DMS53 (cell line): ENCODE data around the gene HOXD4.
A peak's percentile ranks its signal among the peaks of the same experiment; 100 is the strongest.

Experiments used
- DNase-seq: peaks from one replicate; lab custom pipeline; 2025; lab: John Stamatoyannopoulos, UW

Gene HOXD4

DNA sequence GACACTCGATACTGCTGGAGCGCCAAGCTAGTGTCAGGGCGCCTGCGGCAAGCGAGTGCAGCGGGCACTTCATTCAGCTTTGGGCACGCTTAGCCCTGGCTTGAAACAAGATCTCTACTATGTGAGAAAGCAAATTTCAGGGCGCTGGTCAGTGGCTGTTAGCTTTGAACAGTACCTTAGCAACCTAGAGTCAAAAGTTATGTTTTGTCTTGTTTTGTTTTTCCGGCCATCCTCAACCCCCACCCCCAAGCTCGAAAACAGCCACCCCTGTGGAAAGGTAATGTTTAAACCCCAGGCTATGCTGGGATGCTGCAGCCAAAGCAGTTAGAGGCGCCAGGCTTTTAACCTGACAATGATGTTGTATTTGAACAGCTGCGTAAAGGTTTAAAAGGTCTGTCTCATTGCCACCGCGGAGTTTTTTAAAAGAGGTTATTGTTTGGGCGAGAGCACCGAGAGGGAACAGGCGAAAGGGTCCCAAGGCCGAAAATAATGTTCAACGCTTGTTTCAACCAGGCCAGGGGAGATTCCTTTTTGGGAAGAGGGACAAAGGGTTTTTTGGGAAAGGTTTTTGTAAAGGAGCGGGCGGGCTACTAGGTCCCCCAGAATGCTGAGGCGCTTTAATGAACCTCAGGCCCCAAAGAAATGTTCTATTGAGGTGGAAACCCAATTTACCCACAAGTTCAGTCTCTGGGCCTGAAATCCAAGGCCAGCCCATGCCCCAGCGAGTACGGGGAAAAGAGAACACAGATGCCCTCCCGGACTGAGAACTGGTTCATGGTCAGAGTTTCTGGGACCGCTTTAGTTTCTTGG, 37.0 kb upstream of the HOXD4 start:
- DNase-seq: peak; percentile 90

DNA sequence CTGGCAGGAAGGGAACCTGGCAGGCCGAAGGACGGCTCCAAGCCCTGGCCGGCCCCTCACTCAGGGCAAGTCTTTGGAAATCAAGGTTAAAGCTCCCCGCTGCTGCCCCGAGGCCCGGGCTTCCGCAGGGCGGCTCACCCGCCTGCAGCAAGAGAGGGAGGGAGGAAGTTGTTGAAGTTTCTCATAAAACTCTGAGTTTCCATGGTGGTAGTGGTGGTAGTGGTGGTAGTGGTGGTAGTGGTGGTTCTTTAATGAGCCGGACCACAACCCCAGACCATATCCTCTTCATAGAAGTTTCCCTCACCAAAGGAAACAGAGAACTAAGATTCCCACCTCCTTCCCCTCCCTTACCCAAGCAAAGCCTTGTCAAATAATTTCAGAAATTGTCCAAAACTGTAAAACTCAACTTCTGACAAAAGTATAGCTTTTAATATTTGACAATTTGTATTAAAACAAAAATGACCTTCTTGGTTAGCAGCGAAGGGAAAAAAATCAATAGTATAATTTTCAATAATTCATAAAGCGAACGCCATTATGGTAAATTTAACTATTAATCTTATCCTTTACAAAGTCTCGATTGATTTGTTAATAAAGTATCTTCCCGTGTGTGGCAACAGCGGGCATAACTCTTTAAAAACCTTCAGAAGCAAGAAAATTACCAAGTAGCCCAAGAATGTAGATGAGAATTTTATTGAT, 36.3 kb upstream of the HOXD4 start:
- DNase-seq: no peak

DNA sequence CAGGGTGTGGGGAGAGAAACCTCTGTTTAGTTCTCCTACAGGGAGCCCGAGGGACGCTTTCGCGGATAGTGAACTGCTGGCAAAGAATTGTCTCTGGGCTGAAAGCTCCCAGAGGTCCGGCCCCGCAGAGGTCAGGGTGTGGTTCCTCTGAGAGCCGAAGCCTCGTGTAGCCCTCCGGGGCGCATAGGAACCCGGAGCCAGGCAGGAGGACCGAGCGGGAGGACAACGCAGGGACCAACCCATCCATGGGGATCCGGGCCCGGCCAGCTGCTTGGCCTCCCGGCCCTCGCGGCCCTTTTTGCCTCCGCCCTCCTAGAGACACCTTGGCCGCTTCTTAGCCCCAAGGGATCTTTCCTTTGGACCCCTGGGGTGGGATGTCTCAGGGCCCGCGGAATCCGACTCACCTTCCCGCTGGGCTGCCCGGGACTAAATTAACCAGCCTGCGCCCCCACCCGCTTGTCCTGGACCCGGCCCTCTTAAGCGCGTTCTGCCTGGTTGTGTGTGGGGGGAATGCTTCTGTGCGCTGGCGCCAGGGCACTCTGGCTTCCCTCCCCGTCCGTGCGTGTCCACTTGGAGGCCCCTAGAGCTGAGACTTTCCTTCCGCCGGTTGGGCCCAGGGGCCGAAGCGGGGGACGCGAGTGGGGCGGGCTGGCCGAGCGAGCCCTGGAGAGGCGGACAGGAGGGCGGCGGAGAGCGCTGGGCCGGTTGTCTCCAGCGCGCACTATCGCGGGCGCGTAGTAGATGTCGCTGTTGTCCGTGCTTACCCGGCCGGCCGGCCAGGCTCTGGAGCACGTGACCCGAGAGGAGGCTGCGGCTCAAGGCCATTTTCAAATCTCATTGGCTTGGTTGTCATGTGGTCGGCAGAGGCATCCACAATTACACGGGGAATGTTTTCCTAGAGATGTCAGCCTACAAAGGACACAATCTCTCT, 35.2 kb upstream of the HOXD4 start, which contains the start of gene HOXD10:
TSS of gene HOXD10 (plus strand) at position 896 of the 931 bp plus-strand sequence. CDS start 56 bp downstream, outside the sequence.
- DNase-seq: peak; percentile 92

DNA sequence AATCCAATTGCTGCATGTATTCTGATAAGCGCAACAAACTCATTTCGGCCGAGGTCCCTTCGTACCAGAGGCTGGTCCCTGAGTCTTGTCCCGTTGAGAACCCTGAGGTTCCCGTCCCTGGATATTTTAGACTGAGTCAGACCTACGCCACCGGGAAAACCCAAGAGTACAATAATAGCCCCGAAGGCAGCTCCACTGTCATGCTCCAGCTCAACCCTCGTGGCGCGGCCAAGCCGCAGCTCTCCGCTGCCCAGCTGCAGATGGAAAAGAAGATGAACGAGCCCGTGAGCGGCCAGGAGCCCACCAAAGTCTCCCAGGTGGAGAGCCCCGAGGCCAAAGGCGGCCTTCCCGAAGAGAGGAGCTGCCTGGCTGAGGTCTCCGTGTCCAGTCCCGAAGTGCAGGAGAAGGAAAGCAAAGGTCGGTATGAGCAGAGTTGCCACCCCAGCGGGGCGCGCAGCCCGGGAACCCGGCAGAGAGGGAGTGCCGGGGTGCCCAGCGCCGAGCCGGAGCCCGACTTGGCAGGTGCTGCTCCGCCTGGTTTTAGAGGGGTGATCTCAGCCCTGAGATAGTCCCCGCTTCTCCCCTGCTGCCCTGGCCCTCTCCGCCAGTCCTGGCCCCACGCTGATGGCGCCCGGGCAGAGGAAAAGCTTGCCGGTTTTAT, 34.1 kb upstream of the HOXD4 start:
- DNase-seq: no peak

DNA sequence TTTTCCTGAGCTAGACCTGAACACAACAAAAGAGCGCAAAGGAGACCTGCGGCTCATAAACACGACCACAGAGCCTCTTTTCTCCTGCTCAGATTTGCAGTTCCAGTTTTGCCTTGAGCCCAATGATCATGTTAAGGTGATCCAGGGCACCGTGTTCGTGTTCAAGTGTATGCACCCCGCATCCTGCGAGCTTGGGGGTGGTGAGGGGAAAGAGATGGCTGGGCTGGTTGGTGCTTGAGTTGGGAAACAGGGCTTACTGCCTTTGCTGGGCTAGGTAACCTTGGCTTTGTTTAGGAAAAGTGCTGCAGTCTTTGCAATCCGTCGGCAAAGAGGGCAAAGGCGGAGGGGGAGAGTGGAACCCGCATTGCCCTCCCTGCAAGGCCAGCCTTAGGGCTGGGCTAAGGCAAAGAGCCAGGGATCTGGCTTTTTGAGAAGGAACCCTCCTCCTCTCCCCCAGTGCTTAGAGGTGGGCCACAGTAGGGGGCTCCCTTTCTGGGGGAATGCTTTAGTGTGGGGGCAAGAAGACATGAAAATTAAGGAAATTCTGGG, 33.5 kb upstream of the HOXD4 start:
- no peak for DNase-seq

DNA sequence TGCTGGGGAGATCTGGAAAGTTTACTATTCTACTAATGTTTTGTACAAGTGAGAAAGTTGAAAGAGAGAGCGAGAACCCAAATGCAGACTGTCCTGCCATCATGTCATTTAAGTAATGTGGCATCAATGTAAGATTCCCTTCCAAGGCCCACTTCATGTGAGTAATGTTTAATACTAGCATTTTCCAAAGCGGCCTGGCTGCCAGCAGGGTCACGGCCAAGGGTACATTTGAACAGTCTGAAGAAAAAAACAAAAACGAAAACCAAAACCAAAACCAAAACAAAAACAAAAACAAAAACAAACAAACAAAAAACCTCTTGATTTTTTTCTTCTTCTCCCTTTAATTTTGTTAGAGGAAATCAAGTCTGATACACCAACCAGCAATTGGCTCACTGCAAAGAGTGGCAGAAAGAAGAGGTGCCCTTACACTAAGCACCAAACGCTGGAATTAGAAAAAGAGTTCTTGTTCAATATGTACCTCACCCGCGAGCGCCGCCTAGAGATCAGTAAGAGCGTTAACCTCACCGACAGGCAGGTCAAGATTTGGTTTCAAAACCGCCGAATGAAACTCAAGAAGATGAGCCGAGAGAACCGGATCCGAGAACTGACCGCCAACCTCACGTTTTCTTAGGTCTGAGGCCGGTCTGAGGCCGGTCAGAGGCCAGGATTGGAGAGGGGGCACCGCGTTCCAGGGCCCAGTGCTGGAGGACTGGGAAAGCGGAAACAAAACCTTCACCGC, 32.6 kb upstream of the HOXD4 start:
- DNase-seq: peak; percentile 87

DNA sequence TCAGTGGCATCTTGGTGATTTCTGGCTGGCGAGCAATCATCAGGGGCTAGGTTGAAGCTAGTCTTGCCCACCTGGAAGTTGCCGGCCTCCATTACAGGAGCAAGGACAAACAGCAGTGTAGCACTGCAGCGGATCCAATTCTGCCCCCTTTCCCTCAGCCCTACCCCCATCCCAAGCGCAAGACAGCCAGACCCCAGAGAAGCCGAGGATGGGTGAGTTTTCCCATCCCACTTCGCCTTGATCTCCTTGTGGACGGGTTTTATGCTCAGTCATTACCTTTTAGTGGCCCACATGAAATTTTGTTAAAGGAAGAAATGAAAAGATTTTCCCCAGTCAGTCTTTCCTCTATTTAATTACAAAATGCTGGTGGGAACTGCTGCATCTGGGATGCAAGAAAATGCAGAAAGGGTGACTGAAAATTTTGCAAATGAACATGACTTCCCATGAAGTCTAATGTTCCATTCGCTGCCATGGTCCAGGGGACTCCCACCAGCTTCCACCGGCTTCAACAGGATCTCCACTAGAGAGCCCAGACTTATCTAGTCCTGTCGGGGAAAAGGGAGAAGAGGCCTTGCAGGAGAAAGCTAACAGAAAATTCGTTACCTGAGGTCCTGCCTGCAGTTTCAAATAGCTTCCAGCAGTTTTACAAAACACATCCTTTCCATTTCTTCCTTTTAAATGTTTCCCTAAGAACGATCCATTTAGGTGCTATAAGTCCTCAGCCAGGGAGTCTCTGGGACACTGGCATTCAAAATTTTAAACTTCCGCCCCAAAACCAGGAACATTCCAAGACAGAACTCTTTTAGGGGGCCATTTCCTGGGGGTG, 30.8 kb upstream of the HOXD4 start:
- DNase-seq: no peak

DNA sequence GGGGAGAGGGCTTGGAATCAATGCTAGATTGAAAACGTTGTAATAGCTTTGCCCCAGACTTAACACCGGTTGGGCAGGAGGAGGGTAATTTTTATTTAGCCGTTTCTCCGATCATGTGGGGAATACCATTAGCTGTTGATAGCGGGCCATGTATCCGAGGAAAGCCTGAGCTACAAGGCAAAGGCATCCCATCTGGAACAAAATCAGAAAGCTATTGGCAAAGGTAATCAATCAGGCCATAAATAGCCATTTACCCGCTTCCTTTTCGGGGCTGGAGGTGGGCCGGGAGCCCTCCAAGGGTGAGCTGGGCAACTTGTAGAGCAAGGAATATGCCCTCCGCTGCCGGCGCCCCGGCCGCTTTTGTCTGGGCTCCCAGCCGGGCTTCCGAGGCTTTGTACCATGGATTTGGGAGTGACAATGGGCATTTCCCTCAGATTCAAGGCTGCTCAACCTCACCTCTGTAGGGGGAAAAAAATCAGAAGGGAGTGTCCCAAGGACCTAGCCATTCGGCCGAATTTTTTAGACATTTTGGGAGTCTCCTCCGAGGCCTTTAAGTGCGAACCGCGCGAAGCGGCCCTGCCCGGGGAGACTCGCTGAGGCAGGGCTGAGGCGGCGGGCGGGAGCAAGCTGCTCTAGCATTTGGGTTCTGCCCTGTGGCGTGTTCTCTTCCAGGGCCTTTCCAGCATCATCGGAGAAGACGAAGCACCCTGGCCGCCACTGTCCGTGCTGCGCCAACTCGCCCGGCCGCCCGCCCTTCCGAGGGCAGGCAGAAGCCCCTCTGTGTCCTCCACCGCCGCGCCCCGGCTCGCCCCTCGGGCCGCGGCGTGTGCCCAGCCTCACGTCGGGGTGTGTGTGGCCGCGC, 29.9 kb upstream of the HOXD4 start:
- DNase-seq: no peak

DNA sequence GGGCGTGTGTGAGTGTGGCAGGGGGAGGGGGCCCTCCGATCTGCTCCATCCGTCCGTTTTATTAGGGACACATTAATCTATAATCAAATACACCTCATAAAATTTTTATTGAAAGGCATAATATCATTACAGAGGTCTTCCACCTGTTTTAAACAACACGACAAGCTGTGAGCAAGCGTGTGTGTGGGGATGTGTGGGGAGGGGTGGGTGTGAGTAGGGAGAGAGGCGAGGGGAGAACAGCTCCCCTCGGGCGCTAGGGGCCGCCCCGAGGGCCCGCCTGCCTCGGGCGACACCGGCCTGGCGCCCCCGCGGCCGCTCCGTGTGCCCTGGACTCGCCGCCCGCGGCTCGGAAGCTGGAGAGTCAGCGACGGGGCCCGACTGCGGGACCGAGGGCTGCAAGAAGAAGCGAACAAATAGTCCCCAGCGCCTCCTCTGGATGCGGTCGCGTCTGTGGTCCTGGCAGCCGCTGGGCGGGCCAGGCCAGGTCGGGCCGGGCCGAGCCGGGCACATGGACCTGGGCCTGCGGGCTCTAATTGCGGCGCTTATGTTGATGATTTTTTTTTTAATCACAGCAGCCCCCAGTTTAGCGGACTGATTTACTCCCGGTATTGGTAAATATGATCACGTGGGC, 29.2 kb upstream of the HOXD4 start:
- DNase-seq: peak; percentile 94

DNA sequence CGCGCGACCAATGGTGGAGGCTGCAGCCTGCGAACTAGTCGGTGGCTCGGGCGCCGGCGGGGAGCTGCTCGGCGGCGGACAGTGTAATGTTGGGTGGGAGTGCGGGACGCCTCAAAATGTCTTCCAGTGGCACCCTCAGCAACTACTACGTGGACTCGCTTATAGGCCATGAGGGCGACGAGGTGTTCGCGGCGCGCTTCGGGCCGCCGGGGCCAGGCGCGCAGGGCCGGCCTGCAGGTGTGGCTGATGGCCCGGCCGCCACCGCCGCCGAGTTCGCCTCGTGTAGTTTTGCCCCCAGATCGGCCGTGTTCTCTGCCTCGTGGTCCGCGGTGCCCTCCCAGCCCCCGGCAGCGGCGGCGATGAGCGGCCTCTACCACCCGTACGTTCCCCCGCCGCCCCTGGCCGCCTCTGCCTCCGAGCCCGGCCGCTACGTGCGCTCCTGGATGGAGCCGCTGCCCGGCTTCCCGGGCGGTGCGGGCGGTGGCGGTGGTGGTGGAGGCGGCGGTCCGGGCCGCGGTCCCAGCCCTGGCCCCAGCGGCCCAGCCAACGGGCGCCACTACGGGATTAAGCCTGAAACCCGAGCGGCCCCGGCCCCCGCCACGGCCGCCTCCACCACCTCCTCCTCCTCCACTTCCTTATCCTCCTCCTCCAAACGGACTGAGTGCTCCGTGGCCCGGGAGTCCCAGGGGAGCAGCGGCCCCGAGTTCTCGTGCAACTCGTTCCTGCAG, 28.5 kb upstream of the HOXD4 start, which contains the start of gene HOXD9:
TSS of gene HOXD9 (plus strand) at position 37 of the 728 bp plus-strand sequence. CDS start at position 87, 50 bp downstream.
- peak; percentile 83 for DNase-seq

DNA sequence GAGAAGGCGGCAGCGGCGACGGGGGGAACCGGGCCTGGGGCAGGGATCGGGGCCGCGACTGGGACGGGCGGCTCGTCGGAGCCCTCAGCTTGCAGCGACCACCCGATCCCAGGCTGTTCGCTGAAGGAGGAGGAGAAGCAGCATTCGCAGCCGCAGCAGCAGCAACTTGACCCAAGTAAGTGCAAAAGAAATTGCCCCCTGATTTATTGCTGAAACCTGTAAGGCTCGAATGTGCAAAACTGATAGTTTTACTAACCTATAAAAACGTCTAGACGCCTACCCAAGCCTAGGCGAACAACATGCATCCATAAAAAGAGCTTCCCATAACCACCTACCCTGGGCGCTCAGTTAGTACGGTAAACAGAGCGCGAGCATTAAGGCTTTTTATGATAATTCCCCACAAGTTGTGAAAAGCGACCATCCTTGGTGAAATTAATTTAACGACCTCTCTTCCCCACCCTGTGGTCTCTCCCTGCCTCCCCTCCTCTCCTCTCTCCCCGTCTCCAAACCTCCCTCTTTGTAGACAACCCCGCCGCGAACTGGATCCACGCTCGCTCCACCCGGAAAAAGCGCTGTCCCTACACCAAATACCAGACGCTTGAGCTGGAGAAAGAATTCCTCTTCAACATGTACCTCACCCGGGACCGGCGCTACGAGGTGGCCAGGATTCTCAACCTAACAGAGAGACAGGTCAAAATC, 27.8 kb upstream of the HOXD4 start:
- DNase-seq: peak; percentile 58

DNA sequence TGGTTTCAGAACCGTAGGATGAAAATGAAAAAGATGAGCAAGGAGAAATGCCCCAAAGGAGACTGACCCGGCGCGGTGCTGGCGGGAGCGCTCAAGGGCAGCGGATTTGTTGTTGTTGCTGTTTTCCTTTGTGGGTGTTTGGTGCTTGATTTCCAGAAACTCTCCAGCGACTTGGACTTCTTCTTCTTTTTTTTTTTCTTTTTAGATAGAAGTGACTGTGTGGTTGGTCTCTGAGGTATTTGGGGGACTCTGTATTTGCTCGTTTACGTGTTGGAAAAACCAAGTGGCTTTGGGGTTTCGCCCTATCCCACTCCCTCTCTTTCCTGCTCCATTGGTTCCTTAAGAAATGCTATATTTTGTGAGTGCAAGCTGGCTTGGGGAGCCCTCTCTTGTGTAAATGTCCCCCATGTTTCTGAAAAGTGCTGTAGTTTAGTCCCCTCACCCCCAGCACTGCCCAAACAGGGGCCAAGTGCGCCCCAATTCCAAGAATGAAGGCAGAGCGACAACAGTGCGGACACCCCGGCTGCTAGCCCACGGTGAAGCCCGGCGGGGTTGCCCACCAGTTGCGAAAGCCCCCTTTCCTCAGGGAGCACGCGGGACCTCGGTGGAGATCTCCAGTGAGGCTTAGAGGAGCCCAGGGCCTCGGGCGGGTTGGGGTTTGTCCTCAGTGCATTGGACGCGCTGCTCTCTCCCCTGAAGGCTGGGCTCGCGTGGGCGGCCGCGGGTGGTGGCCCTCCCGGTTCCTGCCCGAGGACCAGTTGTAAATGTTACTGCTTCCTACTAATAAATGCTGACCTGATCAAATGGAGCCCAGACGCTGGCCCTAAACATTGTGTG, 27.0 kb upstream of the HOXD4 start:
- no peak for DNase-seq

DNA sequence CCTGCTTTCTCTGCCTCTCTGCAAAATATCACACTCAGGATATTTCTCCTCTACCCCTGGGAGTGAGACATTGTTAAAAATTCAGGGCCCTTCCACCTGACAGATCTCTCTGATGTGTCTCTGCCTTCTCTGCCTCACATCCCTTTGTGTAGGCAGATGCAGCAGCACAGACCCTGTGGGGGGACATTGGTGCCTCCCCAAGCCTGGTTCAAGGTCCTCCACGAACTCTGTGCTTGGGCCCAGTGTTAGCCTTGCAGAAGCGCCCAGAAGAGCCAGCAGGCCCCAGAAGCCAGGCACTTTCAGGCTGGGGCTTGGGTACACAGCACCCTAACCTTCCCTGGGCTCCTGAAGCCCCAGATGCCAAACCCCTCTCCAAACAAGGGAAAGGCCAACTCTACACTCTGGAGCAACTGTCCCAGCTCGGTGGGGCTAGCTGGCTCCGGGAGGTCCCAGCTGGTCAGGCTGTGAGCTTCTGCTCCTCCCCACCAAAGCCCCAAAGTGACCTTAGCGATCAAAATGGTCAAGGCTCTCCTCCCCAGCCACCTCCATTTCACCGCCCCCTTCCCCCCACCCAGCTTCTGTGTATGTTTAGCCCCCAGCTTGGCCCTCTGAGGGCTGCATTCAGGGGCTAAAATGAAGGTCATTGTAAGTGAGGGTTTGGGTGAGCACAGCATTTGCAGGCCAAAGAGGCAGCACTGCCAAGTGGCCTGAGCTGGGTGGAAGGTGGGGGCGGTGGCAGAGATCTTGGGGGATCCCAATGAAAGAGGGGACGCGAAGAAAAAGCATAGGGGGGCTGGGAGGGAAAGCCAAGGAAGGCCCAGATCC, 26.2 kb upstream of the HOXD4 start:
- DNase-seq: no peak

DNA sequence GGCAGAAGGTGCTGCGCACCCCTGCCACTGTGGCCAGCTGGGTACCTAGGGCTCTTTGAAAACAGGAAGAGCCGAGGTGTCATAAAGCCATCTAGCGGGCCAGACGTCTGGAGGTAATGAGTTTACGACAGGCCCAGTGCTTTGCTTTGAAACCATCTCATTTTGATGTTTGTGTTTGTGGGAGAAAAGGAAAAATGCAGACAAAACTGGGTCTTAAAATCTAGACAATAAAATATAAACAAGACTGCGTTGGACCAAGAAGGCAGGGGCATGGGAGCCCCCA, 25.6 kb upstream of the HOXD4 start:
- DNase-seq: no peak
